SKM-1 (cell line): ENCODE measurements around the gene ARRDC1.
A peak's percentile ranks its signal among the peaks of the same experiment; 100 is the strongest.
"Not testable (repeated sequence)": the region's sequence is repeated elsewhere in the genome, so short reads cannot be mapped to it uniquely, and the experiment has no call there.

ENCODE experiments used
- DNase-seq: peaks from one replicate; lab custom pipeline; 2025; ENCODE audit not compliant: unreplicated experiment; lab: John Stamatoyannopoulos, UW

Gene ARRDC1

DNA sequence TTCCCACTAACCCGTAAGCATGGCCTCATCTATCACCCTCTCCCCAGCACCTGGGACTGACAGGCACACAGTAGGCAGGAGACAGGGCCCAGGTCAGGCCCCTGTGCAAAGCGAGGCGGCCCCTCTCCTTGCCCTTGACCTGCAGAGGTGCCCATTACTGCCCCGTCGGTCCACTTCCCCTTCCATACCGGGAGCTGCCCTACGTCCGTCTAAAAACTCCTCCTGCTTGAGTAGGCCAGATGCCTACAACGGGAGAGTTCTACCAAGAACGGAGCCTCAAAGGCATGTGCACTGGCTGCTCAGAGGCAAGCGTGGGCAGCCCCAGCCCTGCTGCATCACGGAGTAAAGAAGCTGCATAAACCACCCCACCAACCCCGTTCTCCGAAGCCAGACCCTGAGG is 22.1 kb upstream of the ARRDC1 start:
- no peak for DNase-seq

DNA sequence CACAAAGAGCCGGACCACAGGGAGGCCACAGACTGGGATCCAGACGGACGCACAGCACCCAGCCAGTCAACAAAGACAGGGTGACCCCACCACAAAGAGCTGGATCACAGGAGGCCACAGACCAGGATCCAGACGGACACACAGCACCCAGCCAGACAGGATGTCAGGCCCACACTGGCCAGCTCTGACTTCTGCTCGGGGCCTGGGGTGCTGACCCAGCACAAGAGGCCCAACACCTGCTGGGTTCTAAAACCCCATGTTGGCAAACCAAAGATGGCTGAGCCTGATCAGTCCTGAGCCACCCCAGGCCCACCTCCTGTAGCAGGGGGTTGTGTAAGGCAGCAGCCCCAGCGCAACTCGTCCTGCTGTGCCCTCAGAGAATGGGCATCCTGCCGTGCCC is 21.5 kb upstream of the ARRDC1 start:
- no peak for DNase-seq

- DNase-seq: no peak
Measured at GRCh38 chr9:137586854-137587253, 18.6 kb upstream of the ARRDC1 start.

DNA sequence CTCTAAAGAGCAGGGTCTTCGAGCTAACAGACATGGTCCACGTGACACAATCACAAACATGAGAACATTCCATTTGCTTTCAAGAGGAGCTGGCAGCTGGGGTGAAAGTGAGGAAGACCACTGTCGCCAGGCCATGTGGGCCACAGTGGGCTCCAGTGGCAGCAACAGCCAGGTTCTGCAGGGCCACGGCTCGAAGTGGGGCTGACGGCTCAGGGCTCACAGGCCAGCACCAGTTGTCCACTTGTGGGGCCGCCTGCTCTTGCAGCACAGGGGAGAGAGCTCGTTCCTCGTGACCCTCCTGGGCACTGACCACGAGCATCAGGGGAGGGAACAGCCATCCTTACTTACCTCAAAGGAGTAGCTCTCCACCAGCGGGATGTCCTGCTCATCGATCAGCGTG is 17.2 kb upstream of the ARRDC1 start:
- no peak for DNase-seq

DNA sequence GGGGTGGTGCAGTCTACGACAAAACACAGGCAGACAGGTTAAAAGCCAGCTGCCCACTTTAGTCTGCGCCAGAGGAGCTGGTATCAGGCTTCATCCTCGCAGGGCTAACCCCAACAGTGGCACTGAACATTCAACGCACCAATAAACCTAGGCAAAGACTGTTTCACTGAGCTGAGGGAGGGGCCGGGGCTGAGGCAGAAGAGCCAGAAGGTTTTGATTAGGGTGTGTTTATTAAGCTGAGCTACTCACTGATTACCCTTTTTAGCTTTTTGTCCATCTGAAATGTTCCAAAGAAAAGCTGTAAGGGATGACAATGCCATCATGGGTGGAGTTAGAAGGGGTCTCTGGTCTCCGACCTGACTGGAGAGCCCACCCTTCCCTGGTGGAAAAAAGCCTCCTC is 16.6 kb upstream of the ARRDC1 start:
- DNase-seq: no peak

GRCh38 chr9:137589441-137590122 is 15.9 kb upstream of the ARRDC1 start:
- DNase-seq: no peak

- DNase-seq: no peak
Measured at GRCh38 chr9:137590123-137590468, 15.4 kb upstream of the ARRDC1 start.

GRCh38 chr9:137590469-137591383 is 14.8 kb upstream of the ARRDC1 start, which contains the start of gene ZMYND19:
Gene ZMYND19, minus strand, starts transcription at chr9:137590512. Its CDS starts 249 bp downstream, at chr9:137590263.
- peak; percentile 86 for DNase-seq

DNA sequence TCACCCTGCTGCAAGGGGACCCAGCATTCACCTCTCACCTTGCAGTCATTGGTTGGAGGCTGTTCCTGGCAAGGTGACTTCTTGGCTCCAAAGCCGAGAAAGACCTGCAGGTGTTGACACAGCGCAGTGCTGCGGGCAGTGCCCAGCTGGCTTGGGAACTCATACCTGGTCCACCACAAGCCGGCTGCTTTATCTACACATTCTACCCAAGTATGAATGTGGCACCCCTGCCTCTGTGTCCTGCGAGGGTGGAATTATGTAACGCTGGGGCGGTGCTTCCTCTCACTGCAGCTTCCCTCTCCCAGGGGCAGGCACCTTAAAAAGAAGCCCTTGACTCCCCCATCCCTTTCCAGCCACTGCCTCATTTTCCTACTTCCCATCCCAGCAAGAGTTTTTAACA is 12.7 kb upstream of the ARRDC1 start:
- DNase-seq: peak; percentile 46

DNA sequence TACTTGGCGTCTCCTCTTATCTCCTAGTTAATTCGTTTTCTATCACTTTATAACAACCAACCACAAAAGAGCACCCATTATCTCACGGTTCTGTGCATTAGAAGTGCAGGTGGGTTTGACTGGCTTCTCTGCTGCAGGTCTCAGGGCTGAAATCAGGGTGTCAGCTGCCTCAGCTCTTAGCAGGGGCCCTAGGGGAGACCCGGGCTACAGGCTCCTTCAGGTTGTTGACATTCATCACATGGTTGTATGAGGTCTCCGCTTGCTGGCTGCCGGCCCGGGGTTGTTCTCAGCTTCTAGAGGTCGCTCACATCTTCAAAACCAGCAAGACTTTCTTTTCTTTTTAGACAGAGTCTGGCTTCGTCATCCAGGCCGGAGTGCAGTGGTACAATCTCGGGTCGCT is 12.3 kb upstream of the ARRDC1 start:
- DNase-seq: no peak

GRCh38 chr9:137596577-137596976 is 8.9 kb upstream of the ARRDC1 start:
- DNase-seq: not testable (repeated sequence)

DNA sequence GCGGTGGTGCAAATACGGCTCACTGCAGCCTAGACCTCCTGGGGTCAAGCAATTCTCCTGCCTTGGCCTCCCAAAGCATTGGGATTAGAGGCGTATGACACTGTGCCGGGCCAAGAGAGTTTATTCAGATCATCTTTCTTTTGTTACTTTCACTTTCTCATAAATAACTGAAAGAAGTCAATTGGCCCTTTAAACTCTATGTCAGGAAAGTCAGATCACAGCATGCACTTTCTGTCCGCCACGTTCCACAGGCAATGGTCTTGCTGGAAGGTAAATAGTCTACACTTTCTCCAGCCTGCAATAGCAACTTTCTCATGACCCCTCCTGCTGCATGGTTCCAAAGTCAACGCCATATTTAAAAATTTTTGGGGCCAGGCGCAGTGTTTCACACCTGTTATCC is 6.5 kb upstream of the ARRDC1 start:
- DNase-seq: no peak

- peak; percentile 63 for DNase-seq
Measured at GRCh38 chr9:137602661-137603060, 2.8 kb upstream of the ARRDC1 start.

DNA sequence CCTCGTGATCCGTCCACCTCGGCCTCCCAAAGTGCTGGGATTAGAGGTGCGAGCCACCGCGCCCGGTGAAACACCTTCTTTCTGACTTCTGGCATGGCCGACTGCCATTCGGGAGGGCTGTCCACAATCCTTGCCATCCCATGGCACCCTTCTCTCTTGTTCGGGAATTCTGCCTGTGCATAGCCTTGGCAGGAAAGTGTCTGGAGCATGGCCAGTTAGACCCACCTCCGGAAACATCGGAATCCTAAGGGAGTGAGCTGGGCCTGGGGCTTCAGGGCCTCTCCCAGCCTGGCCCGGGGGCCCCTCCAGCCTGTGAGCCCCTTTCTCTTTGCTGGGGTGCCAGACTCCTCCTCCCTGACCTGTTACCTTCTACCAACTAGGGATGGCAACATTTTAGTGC is 1.6 kb upstream of the ARRDC1 start:
- DNase-seq: no peak

GRCh38 chr9:137604345-137605086 is 970 bp upstream of the ARRDC1 start:
- DNase-seq: no peak

- DNase-seq: no peak
Measured at GRCh38 chr9:137606005-137606621, 627 bp downstream of the ARRDC1 start.

DNA sequence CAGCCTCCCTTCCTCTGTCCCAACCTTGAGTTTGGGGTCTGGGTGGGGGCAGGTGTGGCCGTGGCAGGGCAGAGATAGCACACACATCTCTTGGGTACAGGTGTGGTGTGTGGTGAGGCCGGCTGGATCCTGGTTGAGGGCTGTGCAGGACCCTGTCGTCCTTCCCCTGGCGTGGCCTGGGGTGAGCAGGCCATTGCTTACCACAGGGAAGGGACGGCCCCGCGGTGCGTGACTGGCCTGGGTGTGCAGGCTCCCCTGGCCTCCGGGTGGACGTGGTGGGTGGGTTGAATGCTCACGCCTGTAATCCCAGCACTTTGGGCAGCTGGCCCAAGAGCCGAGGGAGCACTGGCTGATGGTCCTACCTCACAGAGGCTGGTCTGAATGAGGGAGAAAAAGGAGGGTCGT is 1.2 kb downstream of the ARRDC1 start:
- DNase-seq: no peak

DNA sequence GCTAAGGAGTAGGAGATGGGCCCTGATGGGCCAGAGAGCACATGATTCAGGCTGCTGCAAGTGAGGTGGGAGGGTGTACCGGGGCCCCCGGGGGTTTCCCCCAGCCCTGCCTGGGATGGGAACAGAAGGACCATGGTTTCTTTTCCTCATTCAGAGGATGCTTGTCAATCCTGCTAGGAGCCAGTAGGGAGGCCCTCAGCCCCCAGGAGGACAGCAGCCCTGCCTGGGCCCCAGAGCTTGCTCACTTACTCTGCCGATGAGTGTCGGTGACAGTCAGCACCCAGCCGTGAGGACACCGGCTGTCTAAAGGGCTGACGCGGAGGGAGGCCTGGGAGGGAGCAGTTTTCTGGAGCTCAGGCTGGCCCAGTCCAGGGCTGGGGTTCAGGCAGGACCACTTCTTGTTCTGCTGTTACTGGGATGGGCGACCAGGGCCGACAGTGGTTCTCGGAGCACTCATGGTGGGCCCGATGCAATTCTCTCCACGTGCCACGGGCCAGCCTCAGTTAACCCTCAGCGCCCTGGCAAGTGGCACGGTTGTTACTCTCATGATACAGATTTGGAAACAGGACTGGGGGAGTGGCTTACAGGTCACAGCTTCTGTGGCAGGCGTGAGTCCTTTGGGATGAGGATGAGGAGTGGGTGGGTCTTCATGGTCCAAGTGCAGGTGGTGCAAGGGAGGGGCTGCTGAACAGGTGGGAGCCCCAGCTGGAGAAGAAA is 1.8 kb downstream of the ARRDC1 start:
- no peak for DNase-seq

DNA sequence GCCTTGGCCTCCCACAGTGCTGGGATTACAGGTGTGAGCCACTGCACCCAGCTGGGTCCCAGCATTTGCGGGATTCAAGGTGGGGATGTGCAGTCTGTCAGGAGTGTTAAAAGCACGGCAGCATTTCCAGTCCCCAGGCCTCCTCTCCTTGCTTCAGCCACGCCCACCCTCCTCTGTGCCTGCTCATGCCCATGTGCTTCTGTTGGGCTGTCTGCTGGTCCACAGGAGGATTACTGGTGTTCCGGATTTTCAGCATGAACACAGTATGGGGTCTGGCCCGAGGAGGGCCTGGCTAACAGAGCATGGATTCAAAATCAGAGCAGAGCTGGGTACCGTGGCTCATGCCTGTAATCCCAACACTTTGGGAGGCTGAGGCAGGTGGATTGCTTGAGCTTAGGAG is 5.5 kb downstream of the ARRDC1 start:
- DNase-seq: no peak
